PC-3 (cell line): ENCODE measurements around the gene PANK4.

Experiments used
- CTCF ChIP-seq: fragments of 300-600 bp; sonication (generic); conservative IDR thresholded peaks from 2 replicates; pipeline ENCODE4 v1.5.1; 2017; ENCODE audit warnings: antibody characterized with exemption, low read depth, mild to moderate bottlenecking, low read length
- EZH2 ChIP-seq: fragments of 300-600 bp; sonication (generic); IDR thresholded peaks from one replicate; pipeline ENCODE4 v1.6.1; 2017; ENCODE audit warnings: antibody characterized with exemption, mild to moderate bottlenecking, low read length; ENCODE audit not compliant: unreplicated experiment

DNA sequence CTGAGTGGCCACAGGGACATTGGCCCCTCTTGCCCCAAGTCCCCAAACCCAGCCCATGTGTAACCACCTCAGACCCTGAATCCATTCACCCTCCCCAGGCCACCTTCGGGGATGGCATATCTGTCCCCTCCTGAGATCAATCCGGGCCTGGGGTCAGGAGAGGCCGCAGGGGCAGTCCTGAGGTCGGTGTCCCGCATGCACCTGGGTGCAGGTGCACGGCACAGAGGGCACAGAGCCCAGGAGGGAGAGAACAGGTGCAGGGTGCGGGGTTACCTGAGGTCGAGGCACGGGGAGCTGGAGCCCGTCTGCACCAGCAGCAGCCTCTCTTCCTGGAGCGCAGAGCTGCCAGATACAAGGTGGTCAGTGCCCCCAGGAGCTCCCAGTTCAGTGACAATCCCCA, 16.8 kb downstream of the PANK4 start:
- TF ChIP-seq CTCF = no peak
- no peak for TF ChIP-seq EZH2
